ENCODE results near the gene ARMC6.
"Not testable (repeated sequence)": the region's sequence is repeated elsewhere in the genome, so short reads cannot be mapped to it uniquely, and the experiment has no call there.

Gene ARMC6

DNA sequence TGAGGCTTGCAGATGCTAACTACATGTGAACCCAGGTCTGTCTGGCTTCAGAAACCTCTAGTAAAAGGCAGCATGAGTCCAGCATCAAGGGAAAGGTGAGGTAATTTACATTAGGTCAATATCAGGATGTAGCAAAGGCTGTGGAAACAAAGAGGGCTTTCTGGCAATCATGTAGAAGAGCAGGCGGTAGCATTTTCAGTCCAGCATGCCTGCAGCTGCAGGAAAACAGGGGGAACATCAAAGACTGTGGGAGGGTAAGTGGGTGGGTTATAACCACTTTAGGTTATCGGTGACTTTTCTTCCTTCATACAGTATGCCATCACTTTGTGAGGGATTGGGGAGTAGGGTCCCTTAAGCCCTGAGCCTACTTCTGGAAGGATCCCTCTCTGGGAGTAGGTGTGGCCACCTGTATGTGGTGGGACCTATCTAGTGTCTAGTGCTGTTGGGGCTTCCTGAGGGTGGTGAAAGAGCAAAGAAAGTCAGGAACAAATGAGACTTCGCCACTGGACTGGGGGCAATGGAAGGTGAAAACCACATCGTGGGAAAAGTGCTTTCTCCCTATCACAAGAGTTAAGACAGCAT lies 10.9 kb upstream of the ARMC6 start:
- Histone ChIP-seq H3K36me3 (peaks cover 85% of the 10 kb centered on the region), H3K4me3 (ENCODE audit: low read depth, low read length) (no peak overlapping the region), H3K27me3 (ENCODE audit: insufficient read depth, low read depth, severe bottlenecking) (no peaks in the 10 kb centered on the region), H3K9me3 (ENCODE audit: severe bottlenecking) (no peaks in the 10 kb centered on the region), H3K27ac (no peak overlapping the region)
- no peak for TF ChIP-seq CTCF (IDR thresholded peaks at IDR 0.05; ENCODE audit: low read depth, low read length)
- DNase-seq, result no peak

DNA sequence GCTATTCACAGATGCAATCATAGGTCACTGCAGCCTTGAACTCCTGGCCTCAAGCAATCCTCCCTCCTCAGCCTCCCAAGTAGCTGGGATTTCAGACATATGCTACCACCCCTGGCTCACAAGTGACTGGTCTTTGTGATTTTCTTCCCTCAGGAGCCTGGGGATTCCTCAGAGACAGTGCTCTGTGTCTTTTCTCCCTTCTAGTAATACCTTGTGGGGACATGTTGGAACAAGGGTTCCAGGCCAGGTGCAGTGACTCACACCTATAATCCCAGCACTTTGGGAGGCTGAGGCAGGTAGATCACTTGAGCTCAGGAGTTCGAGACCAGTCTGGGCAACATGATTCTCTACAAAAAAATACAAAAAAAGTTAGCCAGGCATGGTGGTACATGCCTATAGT lies 10.0 kb upstream of the ARMC6 start:
- not testable (repeated sequence) for H3K9me3 ChIP-seq (ENCODE audit: severe bottlenecking); H3K4me3 ChIP-seq (ENCODE audit: low read depth, low read length); H3K27me3 ChIP-seq (ENCODE audit: insufficient read depth, low read depth, severe bottlenecking); DNase-seq; H3K27ac ChIP-seq
- H3K36me3 ChIP-seq, result peaks cover 86% of the 10 kb centered on the region

GRCh38 chr19:19025861-19026260 lies 7.5 kb upstream of the ARMC6 start:
- DNase-seq, result no peak
- Histone ChIP-seq H3K4me3 (ENCODE audit: low read depth, low read length) (no peak overlapping the region), H3K27ac (no peak overlapping the region), H3K27me3 (ENCODE audit: insufficient read depth, low read depth, severe bottlenecking) (no peaks in the 10 kb centered on the region), H3K9me3 (ENCODE audit: severe bottlenecking) (no peaks in the 10 kb centered on the region), H3K36me3 (peaks cover 95% of the 10 kb centered on the region)
- TF ChIP-seq CTCF (IDR thresholded peaks at IDR 0.05; ENCODE audit: low read depth, low read length), result no peak

DNA sequence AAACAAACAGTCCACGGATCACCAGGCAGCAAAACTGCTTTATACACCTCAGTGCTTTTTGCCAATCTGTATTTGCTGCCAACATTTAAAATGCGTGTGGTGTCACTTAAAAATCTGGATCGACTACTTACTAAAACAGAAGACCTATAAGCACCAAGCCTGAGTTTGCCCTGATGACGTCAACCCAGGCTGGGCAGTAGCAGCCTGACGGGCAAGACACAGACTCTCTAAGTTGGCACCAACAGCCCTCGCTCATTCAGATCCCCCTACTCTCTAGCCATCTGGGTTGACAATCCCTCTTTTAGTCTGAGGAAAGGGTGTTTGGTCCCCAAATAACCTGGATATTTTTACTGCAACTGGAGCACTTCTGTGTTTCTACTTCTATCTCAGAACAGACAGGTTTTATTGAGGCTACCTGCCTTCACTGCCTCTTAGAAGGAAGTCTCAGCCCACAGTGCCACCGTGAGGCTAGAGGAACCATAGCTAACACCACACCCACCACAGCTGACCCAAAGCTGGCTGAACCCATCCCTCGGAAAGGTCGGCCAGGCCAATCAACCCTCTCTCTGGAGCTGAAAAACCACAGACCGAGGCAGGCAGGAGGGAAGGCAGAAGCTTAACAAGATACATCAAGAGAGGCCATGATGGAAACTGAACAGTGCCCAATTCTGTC lies 7.0 kb upstream of the ARMC6 start:
- peak; percentile 36 for DNase-seq

GRCh38 chr19:19027228-19027627 lies 6.2 kb upstream of the ARMC6 start:
- Histone ChIP-seq H3K27me3 (ENCODE audit: insufficient read depth, low read depth, severe bottlenecking) (no peaks in the 10 kb centered on the region), H3K36me3 (peaks cover 86% of the 10 kb centered on the region), H3K4me3 (ENCODE audit: low read depth, low read length) (no peak overlapping the region), H3K27ac (no peak overlapping the region), H3K9me3 (ENCODE audit: severe bottlenecking) (no peaks in the 10 kb centered on the region)
- no peak for TF ChIP-seq CTCF (IDR thresholded peaks at IDR 0.05; ENCODE audit: low read depth, low read length)
- DNase-seq, result no peak

More for the DNA sequence above, 7.0 kb upstream of the ARMC6 start:
- no peak overlapping the region for H3K27ac ChIP-seq
- TF ChIP-seq CTCF (IDR thresholded peaks at IDR 0.05; ENCODE audit: low read depth, low read length), result peak; percentile 44
- no peak overlapping the region for H3K4me3 ChIP-seq (ENCODE audit: low read depth, low read length)
- H3K9me3 ChIP-seq (ENCODE audit: severe bottlenecking), result no peaks in the 10 kb centered on the region
- H3K36me3 ChIP-seq, result peaks cover 93% of the 10 kb centered on the region
- no peaks in the 10 kb centered on the region for H3K27me3 ChIP-seq (ENCODE audit: insufficient read depth, low read depth, severe bottlenecking)

DNA sequence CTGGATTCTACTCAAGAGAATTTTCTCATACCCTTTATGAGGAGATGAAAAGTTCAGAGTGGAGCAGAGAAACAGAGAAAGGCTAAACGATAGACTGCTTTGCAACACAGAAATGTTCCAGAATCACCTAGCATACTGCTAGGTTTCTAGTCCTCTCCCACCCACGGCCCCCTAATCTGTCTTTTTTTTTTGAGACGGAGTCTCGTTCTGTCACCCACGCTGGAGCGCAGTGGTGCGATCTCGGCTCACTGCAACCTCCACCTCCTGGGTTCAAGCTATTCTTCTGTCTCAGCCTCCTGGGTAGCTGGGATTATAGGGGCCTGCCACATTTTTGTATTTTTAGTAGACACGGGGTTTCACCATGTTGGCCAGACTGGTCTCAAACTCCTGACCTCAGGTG lies 4.9 kb upstream of the ARMC6 start:
- TF ChIP-seq CTCF (IDR thresholded peaks at IDR 0.05; ENCODE audit: low read depth, low read length), result no peak
- Histone ChIP-seq H3K4me3 (ENCODE audit: low read depth, low read length) (no peak overlapping the region), H3K27ac (no peak overlapping the region), H3K27me3 (ENCODE audit: insufficient read depth, low read depth, severe bottlenecking) (no peaks in the 10 kb centered on the region), H3K9me3 (ENCODE audit: severe bottlenecking) (no peaks in the 10 kb centered on the region), H3K36me3 (peaks cover 74% of the 10 kb centered on the region)
- DNase-seq, result no peak
